Measurements from ENCODE around the gene NPW.

Gene NPW

GRCh38 chr16:2046893-2047329 is 27.3 kb downstream of the NPW start:
- no peak for TF ChIP-seq CTCF (IDR thresholded peaks at IDR 0.05)

GRCh38 chr16:2047330-2048115 is 27.9 kb downstream of the NPW start, which contains the start of the genes NTHL1 and TSC2:
NTHL1 (minus strand) TSS chr16:2047834; CDS start chr16:2047823, 11 bp downstream.
TSC2 (plus strand) TSS chr16:2047985; CDS start chr16:2048616, 631 bp downstream.
- TF ChIP-seq CTCF (IDR thresholded peaks at IDR 0.05): no peak; the same call in 1 of the 2 replicates

DNA sequence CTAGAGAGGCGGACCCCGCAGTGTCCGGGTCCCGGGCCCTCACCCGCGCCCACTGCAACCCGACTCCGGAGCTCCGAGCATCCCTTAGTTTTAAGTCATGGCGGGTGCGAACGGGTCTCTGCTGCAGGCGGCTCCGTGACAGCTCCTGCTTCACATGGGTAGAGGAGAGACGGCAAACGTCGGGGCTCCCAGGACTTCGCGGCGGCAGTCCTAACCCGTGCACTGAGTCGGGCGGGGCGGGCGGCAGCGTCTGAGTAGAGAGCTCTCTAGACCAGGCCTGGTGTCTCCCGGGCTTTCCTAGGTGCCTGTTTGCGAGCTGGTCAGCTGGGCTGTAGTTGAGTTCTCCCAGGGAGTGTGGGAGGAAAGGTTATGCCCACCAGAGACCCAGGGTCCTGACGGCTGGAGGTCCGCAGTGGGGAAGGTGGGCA is 28.5 kb downstream of the NPW start:
- TF ChIP-seq CTCF (IDR thresholded peaks at IDR 0.05): no peak

GRCh38 chr16:2053211-2053610 is 33.6 kb downstream of the NPW start:
- no peak for TF ChIP-seq CTCF (IDR thresholded peaks at IDR 0.05)

GRCh38 chr16:2053897-2054296 is 34.3 kb downstream of the NPW start:
- no peak for TF ChIP-seq CTCF (IDR thresholded peaks at IDR 0.05)

- TF ChIP-seq CTCF (IDR thresholded peaks at IDR 0.05): no peak
Measured at GRCh38 chr16:2054543-2055245, 35.1 kb downstream of the NPW start.

GRCh38 chr16:2056077-2056476 is 36.5 kb downstream of the NPW start:
- no peak for TF ChIP-seq CTCF (IDR thresholded peaks at IDR 0.05)
